Left ventricle myocardium inferior (tissue), 1 donor: ENCODE data around the gene SPATA31D3. TPM values are rescaled to one million over a fixed set of nuclear protein-coding genes. Genes with fewer than 3 reads are reported as not detected.

Source experiments
- DNase-seq: peaks from one replicate; pipeline ENCODE4 v3.0.0-alpha.2; 2020
- H3K27ac ChIP-seq: fragments of 200-600 bp; replicated peaks from 2 replicates; pipeline ENCODE4 v1.8.0; 2021
- H3K27me3 ChIP-seq: fragments of 200-600 bp; 2 replicates; pipeline ENCODE4 v1.8.0; 2021; ENCODE audit warnings: low read depth
- H3K36me3 ChIP-seq: fragments of 200-600 bp; 2 replicates; pipeline ENCODE4 v1.8.0; 2021
- H3K4me1 ChIP-seq: fragments of 200-600 bp; 2 replicates; pipeline ENCODE4 v1.8.0; 2021
- H3K4me3 ChIP-seq: fragments of 200-600 bp; 2 replicates; pipeline ENCODE4 v1.8.0; 2021; ENCODE audit warnings: mild to moderate bottlenecking, moderate library complexity
- H3K9me3 ChIP-seq: fragments of 200-600 bp; replicated peaks from 2 replicates; pipeline ENCODE4 v1.8.0; 2021
- intact Hi-C: fragments of 100-400 bp; cut with micrococcal nuclease; formaldehyde crosslinking; loops from one replicate; pipeline ENCODE4 v1.11.0; 2022
- total RNA-seq: library from RNA; stranded (reverse); fragmentation: NEBNext Ultra II Directional; extraction: Animal tissue kit (Norgen Biotek cat#: 25700); gene quantifications from one replicate; pipeline ENCODE4 v1.2.1, GENCODE V29; 2021
- TF ChIP-seq, protein P1 (sequence below): fragments of 200-600 bp; IDR thresholded peaks from 2 replicates; pipeline ENCODE4 v1.8.0; 2021; ENCODE audit warnings: antibody characterized with exemption, mild to moderate bottlenecking, borderline replicate concordance
- donor health status: DM: no; HTN: yes; CAD: no; lungs with severe emphysema.

SPATA31D3 gene
- total RNA-seq, 1 donor from 2014 or later = not detected

DNA sequence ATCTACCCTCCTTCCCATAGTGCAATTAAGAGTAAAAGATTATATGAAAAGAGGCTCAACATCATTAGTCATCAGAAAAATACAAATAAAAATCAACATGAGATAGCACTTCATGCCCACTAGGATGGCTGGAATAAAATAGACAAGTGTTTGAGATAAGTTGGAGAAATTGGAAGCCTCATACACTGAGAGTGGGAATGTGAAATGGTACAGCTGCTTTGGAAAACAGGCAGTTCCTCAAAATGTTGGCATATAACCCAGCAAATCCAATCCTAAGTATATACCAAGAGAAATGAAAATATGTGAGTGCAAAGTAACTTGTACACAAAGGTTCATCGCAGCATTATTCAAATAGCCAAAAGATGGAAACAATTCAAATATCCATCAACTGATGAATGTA, 9.8 kb downstream of the SPATA31D3 start:
- Histone ChIP-seq H3K4me3 (no peak overlapping the region), H3K27me3 (no peaks in the 10 kb centered on the region), H3K36me3 (no peaks in the 10 kb centered on the region), H3K4me1 (no peaks in the 10 kb centered on the region), H3K27ac (no peak overlapping the region), H3K9me3 (peaks cover 31% of the 10 kb centered on the region)
- intact Hi-C loops = no loop called here
- TF ChIP-seq, protein P1, sequence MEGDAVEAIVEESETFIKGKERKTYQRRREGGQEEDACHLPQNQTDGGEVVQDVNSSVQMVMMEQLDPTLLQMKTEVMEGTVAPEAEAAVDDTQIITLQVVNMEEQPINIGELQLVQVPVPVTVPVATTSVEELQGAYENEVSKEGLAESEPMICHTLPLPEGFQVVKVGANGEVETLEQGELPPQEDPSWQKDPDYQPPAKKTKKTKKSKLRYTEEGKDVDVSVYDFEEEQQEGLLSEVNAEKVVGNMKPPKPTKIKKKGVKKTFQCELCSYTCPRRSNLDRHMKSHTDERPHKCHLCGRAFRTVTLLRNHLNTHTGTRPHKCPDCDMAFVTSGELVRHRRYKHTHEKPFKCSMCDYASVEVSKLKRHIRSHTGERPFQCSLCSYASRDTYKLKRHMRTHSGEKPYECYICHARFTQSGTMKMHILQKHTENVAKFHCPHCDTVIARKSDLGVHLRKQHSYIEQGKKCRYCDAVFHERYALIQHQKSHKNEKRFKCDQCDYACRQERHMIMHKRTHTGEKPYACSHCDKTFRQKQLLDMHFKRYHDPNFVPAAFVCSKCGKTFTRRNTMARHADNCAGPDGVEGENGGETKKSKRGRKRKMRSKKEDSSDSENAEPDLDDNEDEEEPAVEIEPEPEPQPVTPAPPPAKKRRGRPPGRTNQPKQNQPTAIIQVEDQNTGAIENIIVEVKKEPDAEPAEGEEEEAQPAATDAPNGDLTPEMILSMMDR = no peak
- DNase-seq = no peak

DNA sequence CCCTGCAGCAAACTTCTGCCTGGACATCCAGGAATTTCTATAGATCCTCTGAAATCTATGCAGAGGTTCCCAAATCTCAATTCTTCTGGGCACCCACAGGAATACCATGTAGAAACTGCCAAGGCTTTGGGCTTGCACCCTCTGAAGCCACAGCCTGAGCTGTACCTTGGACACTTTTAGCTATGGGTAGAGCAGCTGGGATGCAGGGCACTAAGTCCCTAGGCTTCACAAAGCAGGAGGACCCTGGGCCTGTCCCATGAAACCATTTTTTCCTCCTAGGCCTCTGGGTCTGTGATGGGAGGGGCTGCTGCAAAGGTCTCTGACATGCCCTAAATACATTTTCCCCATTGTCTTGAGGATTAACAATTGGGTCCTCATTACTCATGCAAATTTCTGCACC, 12.3 kb downstream of the SPATA31D3 start:
- TF ChIP-seq, protein P1 = no peak

DNA sequence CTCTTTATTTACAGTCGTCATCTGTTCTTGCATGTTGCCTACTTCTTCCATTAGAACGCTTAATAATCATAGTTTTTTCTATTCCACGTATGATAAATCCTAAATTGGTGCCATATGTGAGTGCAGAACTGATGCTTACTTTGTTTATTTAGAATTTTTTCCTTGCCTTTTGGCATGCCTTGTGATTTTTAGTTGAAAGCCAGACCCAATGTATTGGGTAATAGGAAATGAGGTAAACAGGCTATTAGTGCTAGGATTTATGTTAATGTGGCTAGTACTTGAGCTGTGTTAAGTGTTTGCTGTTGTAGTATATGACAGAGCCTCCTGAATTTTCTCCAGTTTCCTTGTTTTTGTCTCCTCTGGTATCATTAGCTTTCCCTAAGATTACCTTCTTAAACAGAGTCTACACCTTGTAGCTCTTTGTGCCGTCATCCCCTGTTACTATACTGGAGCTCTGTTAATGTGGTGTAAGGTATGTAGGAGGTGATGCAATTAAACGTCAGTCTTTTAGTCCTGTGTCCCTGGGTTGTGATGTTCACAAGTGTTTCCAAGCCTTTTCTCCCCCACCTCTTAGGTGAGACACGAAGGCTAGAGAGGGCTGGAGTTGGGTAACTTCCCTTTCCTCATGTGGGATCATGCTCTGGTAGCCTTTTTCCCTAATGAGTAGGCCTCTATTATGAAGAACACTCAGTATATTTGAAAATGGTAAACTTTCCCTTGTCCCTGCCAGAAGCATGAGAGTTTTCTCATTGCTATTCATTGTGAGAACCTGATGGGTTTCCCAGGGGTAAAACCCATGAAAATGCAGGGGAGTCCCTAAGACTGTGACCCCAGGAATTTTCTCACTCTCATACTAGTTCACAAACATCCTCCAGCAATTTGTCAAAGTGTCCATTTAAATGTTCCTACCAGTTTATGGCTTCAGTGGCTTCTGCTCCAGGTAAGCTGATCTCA, 21.2 kb downstream of the SPATA31D3 start:
- no peak for DNase-seq
- Histone ChIP-seq H3K4me1 (no peaks in the 10 kb centered on the region), H3K27ac (no peak overlapping the region), H3K27me3 (peaks cover 30% of the 10 kb centered on the region), H3K4me3 (no peak overlapping the region), H3K36me3 (no peaks in the 10 kb centered on the region), H3K9me3 (peaks cover 10% of the 10 kb centered on the region)
- intact Hi-C loops = no loop called here
- TF ChIP-seq, protein P1 = no peak

More for the DNA sequence above, 12.3 kb downstream of the SPATA31D3 start:
- no peak for DNase-seq
- Histone ChIP-seq H3K27ac (no peak overlapping the region), H3K4me1 (no peaks in the 10 kb centered on the region), H3K36me3 (no peaks in the 10 kb centered on the region), H3K4me3 (no peak overlapping the region), H3K27me3 (no peaks in the 10 kb centered on the region), H3K9me3 (peaks cover 31% of the 10 kb centered on the region)
- intact Hi-C loops = no loop called here

DNA sequence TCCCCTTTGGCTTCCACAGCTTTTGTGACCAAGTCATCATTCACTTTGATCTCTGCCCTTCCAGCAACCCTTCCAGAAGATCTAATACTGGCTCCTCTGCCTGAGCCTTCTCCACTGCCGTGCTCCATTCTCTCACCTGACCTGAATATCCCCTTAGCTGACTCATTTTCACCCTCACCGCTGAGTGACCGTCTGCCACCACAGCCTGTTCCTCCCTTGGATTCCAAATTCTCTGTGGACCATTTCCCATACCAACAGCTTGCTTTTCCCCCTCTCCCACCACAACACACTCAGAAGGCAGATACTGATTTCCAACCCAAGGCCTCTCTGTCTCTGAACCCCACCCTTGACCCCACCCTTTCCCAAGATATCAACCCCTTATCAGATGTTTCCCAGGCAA, 24.7 kb downstream of the SPATA31D3 start:
- peaks cover 30% of the 10 kb centered on the region for H3K27me3 ChIP-seq
- TF ChIP-seq, protein P1 = no peak
- H3K36me3 ChIP-seq = no peaks in the 10 kb centered on the region
- H3K27ac ChIP-seq = no peak overlapping the region
- intact Hi-C loops = no loop called here
- peaks cover 10% of the 10 kb centered on the region for H3K9me3 ChIP-seq
- H3K4me3 ChIP-seq = no peak overlapping the region
- no peaks in the 10 kb centered on the region for H3K4me1 ChIP-seq
- DNase-seq = no peak

DNA sequence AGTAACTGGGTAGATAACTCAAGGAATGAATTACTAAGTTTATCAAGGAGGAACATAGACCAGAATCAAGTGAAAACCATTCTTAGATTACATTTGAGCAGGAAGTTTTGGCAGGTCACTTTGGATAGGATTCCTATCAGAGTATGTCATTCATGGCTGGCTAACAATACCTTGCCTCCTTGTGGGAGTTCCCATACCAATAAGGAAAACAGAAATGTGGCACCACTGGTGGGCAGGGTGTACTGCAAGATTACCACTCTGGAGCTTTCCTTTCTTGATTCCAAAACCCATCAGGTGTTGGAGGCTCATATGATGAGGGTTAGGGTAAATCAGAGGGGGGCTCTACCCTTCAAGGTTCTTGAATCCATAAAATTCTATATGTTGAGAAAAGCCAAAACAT, 26.7 kb downstream of the SPATA31D3 start:
- no peaks in the 10 kb centered on the region for H3K4me1 ChIP-seq
- no peaks in the 10 kb centered on the region for H3K36me3 ChIP-seq
- no peak overlapping the region for H3K4me3 ChIP-seq
- DNase-seq = no peak
- TF ChIP-seq, protein P1 = no peak
- H3K9me3 ChIP-seq = peaks cover 12% of the 10 kb centered on the region
- no peak overlapping the region for H3K27ac ChIP-seq
- intact Hi-C loops = no loop called here
- H3K27me3 ChIP-seq = peaks cover 21% of the 10 kb centered on the region
